ENCODE results near the gene KLHL29. TPM values are rescaled to one million over a fixed set of nuclear protein-coding genes. Genes with fewer than 3 reads are reported as not detected.

KLHL29 gene
- polyA plus RNA-seq, 1 donor from 2014 or later = 42.4 TPM

GRCh38 chr2:23360571-23361125, 24.3 kb upstream of the KLHL29 start:
- no peaks in the 10 kb centered on the region for H3K9me2 ChIP-seq (ENCODE audit: insufficient read depth, low read length)
- H3K4me2 ChIP-seq (ENCODE audit: low read length) = no peak overlapping the region
- no peaks in the 10 kb centered on the region for H3K9me3 ChIP-seq (ENCODE audit: low read length)
- no peak overlapping the region for H3K9ac ChIP-seq (ENCODE audit: low read length)
- H3K27me3 ChIP-seq (ENCODE audit: insufficient read depth, low read depth, low read length) = no peaks in the 10 kb centered on the region
- H3F3A ChIP-seq (ENCODE audit: insufficient read depth, low read length, poor library complexity, severe bottlenecking) = no peaks in the 10 kb centered on the region
- no peak overlapping the region for H3K4me3 ChIP-seq (ENCODE audit: low read length)
- H2AFZ ChIP-seq (ENCODE audit: low read depth, low read length) = no peak overlapping the region
- no peaks in the 10 kb centered on the region for H3K79me2 ChIP-seq (replicated peaks; ENCODE audit: insufficient read depth, low read length)
- no peaks in the 10 kb centered on the region for H3K36me3 ChIP-seq (ENCODE audit: insufficient read depth, low read length)
- no peak overlapping the region for H3K27ac ChIP-seq (ENCODE audit: low read length)
- no peaks in the 10 kb centered on the region for H4K20me1 ChIP-seq (ENCODE audit: insufficient read depth)
- TF ChIP-seq REST (IDR thresholded peaks at IDR 0.05; ENCODE audit: borderline replicate concordance) (no peak), MXI1 (conservative IDR thresholded peaks at IDR 0.05; ENCODE audit: poor library complexity, severe bottlenecking) (no peak), RAD21 (conservative IDR thresholded peaks at IDR 0.05) (no peak), EZH2 (IDR thresholded peaks at IDR 0.05; ENCODE audit: borderline replicate concordance, insufficient read depth, low read length, poor library complexity, severe bottlenecking) (no peak), CTCF (IDR thresholded peaks at IDR 0.05; ENCODE audit: poor library complexity, severe bottlenecking) (no peak), POLR2AphosphoS5 (IDR thresholded peaks at IDR 0.05) (no peak), EP300 (conservative IDR thresholded peaks at IDR 0.05; ENCODE audit: poor library complexity, severe bottlenecking) (no peak), SMC3 (conservative IDR thresholded peaks at IDR 0.05; ENCODE audit: poor library complexity) (no peak), TAF1 (IDR thresholded peaks at IDR 0.05; ENCODE audit: low read depth) (no peak)

GRCh38 chr2:23361152-23361551, 23.8 kb upstream of the KLHL29 start:
- TF ChIP-seq SMC3 (conservative IDR thresholded peaks at IDR 0.05; ENCODE audit: poor library complexity) (no peak), TAF1 (IDR thresholded peaks at IDR 0.05; ENCODE audit: low read depth) (no peak), RAD21 (conservative IDR thresholded peaks at IDR 0.05) (no peak), MXI1 (conservative IDR thresholded peaks at IDR 0.05; ENCODE audit: poor library complexity, severe bottlenecking) (no peak), EZH2 (IDR thresholded peaks at IDR 0.05; ENCODE audit: borderline replicate concordance, insufficient read depth, low read length, poor library complexity, severe bottlenecking) (no peak), EP300 (conservative IDR thresholded peaks at IDR 0.05; ENCODE audit: poor library complexity, severe bottlenecking) (no peak), CTCF (IDR thresholded peaks at IDR 0.05; ENCODE audit: poor library complexity, severe bottlenecking) (no peak), REST (IDR thresholded peaks at IDR 0.05; ENCODE audit: borderline replicate concordance) (no peak), POLR2AphosphoS5 (IDR thresholded peaks at IDR 0.05) (no peak)
- no peaks in the 10 kb centered on the region for H3K9me2 ChIP-seq (ENCODE audit: insufficient read depth, low read length)
- no peaks in the 10 kb centered on the region for H3K9me3 ChIP-seq (ENCODE audit: low read length)
- H3K4me2 ChIP-seq (ENCODE audit: low read length) = no peak overlapping the region
- no peaks in the 10 kb centered on the region for H3K36me3 ChIP-seq (ENCODE audit: insufficient read depth, low read length)
- no peaks in the 10 kb centered on the region for H3F3A ChIP-seq (ENCODE audit: insufficient read depth, low read length, poor library complexity, severe bottlenecking)
- no peak overlapping the region for H3K9ac ChIP-seq (ENCODE audit: low read length)
- H3K79me2 ChIP-seq (replicated peaks; ENCODE audit: insufficient read depth, low read length) = no peaks in the 10 kb centered on the region
- no peak overlapping the region for H3K27ac ChIP-seq (ENCODE audit: low read length)
- no peak overlapping the region for H3K4me3 ChIP-seq (ENCODE audit: low read length)
- no peaks in the 10 kb centered on the region for H4K20me1 ChIP-seq (ENCODE audit: insufficient read depth)
- no peak overlapping the region for H2AFZ ChIP-seq (ENCODE audit: low read depth, low read length)
- H3K27me3 ChIP-seq (ENCODE audit: insufficient read depth, low read depth, low read length) = no peaks in the 10 kb centered on the region
